Testis (tissue), 2 donors: ENCODE data around the gene SCIN.

Source experiments
- CTCF ChIP-seq, 3 experiments: fragments of 450-650 bp in 2 of 3; fragments of 200-600 bp in 1 of 3; sonication (generic) in 1 of 3; IDR thresholded peaks; one replicate each; pipeline ENCODE4 v1.5.1; 2016 to 2019; ENCODE audit warnings: antibody characterized with exemption in 3 of 3, mild to moderate bottlenecking in 2 of 3, moderate library complexity in 1 of 3
- POLR2A ChIP-seq: fragments of 450-650 bp; IDR thresholded peaks from one replicate; pipeline ENCODE4 v1.6.1; 2017; ENCODE audit warnings: antibody characterized with exemption, mild to moderate bottlenecking, moderate library complexity

DNA sequence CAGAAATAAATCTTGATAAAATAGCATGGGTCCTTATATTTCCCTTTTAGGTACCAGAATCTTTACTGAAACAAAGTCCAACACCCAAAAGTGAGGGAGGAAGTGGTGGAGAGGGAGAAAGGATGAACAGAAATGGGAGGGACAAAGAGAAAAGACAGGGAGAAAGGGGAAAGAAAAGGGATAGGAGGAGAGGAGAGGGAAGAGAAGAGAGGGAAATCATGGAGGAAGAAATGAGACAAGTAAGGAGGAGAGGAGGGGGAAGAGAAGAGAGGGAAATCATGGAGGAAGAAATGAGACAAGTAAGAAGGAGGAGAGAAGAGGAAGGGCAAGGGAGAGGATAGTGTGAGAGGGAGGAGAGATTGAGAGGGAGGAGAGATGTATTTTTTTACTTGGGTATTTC lies 66.8 kb downstream of the SCIN start:
- TF ChIP-seq CTCF (IDR thresholded peaks at IDR 0.05) (no peak), POLR2A (no peak)
